Neural progenitor cell (in vitro differentiated cells): ENCODE data around the gene NCBP3.

ENCODE experiments used
- EZH2 ChIP-seq: fragments of 200-600 bp; sonication (generic); IDR thresholded peaks from 2 replicates; pipeline ENCODE4 v1.6.1; 2017; ENCODE audit warnings: antibody characterized with exemption, mild to moderate bottlenecking, moderate library complexity
- TF ChIP-seq, protein P1 (sequence below): fragments of 200-600 bp; sonication (generic); IDR thresholded peaks from 2 replicates; pipeline ENCODE4 v1.5.1; 2017; ENCODE audit warnings: antibody characterized with exemption, mild to moderate bottlenecking

DNA sequence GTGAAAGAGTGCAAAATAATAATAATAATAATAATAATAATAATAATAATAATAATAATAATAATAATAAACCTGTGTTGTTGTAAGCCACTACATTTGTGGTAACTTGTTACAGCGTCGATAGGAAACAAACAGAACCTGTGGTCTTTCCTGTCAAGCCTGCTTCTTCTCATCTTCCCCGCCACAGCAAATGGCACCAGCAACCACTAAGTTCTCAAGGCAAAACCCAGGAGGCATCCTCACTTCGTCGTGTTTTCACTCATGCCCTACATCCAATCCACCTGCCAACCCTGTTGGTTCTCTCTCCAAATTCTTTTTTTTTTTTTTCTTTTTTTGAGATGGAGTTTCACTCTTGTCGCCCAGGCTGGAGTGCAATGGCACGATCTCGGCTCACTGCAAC lies 79.3 kb downstream of the NCBP3 start:
- TF ChIP-seq, protein P1, sequence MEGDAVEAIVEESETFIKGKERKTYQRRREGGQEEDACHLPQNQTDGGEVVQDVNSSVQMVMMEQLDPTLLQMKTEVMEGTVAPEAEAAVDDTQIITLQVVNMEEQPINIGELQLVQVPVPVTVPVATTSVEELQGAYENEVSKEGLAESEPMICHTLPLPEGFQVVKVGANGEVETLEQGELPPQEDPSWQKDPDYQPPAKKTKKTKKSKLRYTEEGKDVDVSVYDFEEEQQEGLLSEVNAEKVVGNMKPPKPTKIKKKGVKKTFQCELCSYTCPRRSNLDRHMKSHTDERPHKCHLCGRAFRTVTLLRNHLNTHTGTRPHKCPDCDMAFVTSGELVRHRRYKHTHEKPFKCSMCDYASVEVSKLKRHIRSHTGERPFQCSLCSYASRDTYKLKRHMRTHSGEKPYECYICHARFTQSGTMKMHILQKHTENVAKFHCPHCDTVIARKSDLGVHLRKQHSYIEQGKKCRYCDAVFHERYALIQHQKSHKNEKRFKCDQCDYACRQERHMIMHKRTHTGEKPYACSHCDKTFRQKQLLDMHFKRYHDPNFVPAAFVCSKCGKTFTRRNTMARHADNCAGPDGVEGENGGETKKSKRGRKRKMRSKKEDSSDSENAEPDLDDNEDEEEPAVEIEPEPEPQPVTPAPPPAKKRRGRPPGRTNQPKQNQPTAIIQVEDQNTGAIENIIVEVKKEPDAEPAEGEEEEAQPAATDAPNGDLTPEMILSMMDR, result no peak
- TF ChIP-seq EZH2, result no peak
